PC-3 (cell line): ENCODE measurements around the gene ASB5.

Experiments used
- CTCF ChIP-seq: fragments of 300-600 bp; sonication (generic); conservative IDR thresholded peaks from 2 replicates; pipeline ENCODE4 v1.5.1; 2017; ENCODE audit warnings: antibody characterized with exemption, low read depth, mild to moderate bottlenecking, low read length
- EZH2phosphoT487 ChIP-seq: fragments of 300-600 bp; sonication (generic); IDR thresholded peaks from 2 replicates; pipeline ENCODE4 v1.6.1; 2018; ENCODE audit warnings: mild to moderate bottlenecking, antibody characterized with exemption, low read length, borderline replicate concordance

- TF ChIP-seq CTCF (no peak), EZH2phosphoT487 (no peak)
Measured at GRCh38 chr4:176198316-176198903, 70.6 kb downstream of the ASB5 start.
